Large intestine (tissue), 3 donors: ENCODE measurements around the gene MTHFS. TPM values are rescaled to one million over a fixed set of nuclear protein-coding genes. Genes with fewer than 3 reads are reported as not detected.

Experiments used
- DNase-seq, 2 donors: peaks; one replicate each; pipeline versions ENCODE4 v3.0.0 to v3.0.0-alpha.2; 2013
- H3K27ac ChIP-seq: one replicate; pipeline ENCODE4 v1.5.1; 2013; ENCODE audit warnings: low read length
- H3K27me3 ChIP-seq: 2 replicates; pipeline ENCODE4 v1.6.1; 2013; ENCODE audit warnings: low read length; ENCODE audit not compliant: control insufficient read depth, insufficient read depth
- H3K36me3 ChIP-seq: 2 replicates; pipeline ENCODE4 v1.6.1; 2013; ENCODE audit warnings: low read length; ENCODE audit not compliant: control insufficient read depth, insufficient read depth
- H3K4me1 ChIP-seq: one replicate; pipeline ENCODE4 v1.6.1; 2013; ENCODE audit warnings: low read length; ENCODE audit not compliant: control insufficient read depth, insufficient read depth
- H3K4me3 ChIP-seq: one replicate; pipeline ENCODE4 v1.5.1; 2013; ENCODE audit warnings: low read length
- H3K9me3 ChIP-seq: one replicate; pipeline ENCODE4 v1.6.1; 2013; ENCODE audit warnings: mild to moderate bottlenecking, low read depth, low read length, moderate library complexity; ENCODE audit not compliant: control insufficient read depth
- WGBS: methylation state at CpG from one replicate; pipeline ENCODE4 v1.1.5; 2013; ENCODE audit warnings: low lambda C conversion rate; ENCODE audit not compliant: insufficient coverage; 5-methylcytosine and 5-hydroxymethylcytosine counted together
- polyA plus RNA-seq: library from polyadenylated mRNA; unstranded; fragments of 120-200 nt; gene quantifications from one replicate; pipeline ENCODE4 v1.2.1, GENCODE V29; 2013

The MTHFS gene
- polyA plus RNA-seq, 1 donor, result 98.4 TPM

DNA sequence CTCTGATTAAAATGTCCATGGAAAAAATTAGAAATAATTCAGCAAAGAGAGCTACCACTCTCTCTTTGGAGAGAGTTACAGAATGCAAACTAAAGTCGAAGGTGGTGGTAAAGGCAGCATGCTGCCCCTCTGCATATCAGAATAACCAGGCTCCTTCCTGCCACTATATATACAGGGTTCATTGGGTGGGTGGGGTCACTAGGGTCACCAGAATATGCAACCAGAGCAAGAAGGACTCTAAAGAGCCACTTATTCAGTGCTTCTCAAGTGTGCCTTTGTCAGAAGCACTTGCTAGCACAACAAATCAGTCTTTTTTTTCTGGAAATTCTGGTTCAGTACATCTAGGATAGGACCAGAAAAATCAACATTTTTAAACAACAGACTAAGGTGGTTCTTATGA lies 70.0 kb downstream of the MTHFS start:
- no peak for DNase-seq
- Histone ChIP-seq H3K4me3 (no peak overlapping the region), H3K36me3 (no peaks in the 10 kb centered on the region), H3K27me3 (no peaks in the 10 kb centered on the region), H3K27ac (no peak overlapping the region), H3K9me3 (no peaks in the 10 kb centered on the region), H3K4me1 (no peaks in the 10 kb centered on the region)
- no CpG with 5 or more reads among the region's 1 CpG for WGBS

GRCh38 chr15:79824136-79824701 lies 72.6 kb downstream of the MTHFS start:
- no peak overlapping the region for H3K4me3 ChIP-seq
- DNase-seq, result no peak
- H3K4me1 ChIP-seq, result no peaks in the 10 kb centered on the region
- H3K9me3 ChIP-seq, result no peaks in the 10 kb centered on the region
- no peaks in the 10 kb centered on the region for H3K36me3 ChIP-seq
- no CpG with 5 or more reads among the region's 9 CpGs for whole genome bisulfite sequencing
- no peaks in the 10 kb centered on the region for H3K27me3 ChIP-seq
- no peak overlapping the region for H3K27ac ChIP-seq

GRCh38 chr15:79820820-79821219 lies 76.0 kb downstream of the MTHFS start:
- Histone ChIP-seq H3K36me3 (no peaks in the 10 kb centered on the region), H3K27me3 (no peaks in the 10 kb centered on the region), H3K9me3 (no peaks in the 10 kb centered on the region), H3K4me3 (no peak overlapping the region), H3K27ac (no peak overlapping the region), H3K4me1 (no peaks in the 10 kb centered on the region)
- WGBS, result no CpG with 5 or more reads among the region's 2 CpGs
- no peak for DNase-seq

GRCh38 chr15:79820176-79820575 lies 76.6 kb downstream of the MTHFS start:
- no peaks in the 10 kb centered on the region for H3K27me3 ChIP-seq
- H3K4me3 ChIP-seq, result no peak overlapping the region
- no peak for DNase-seq
- H3K36me3 ChIP-seq, result no peaks in the 10 kb centered on the region
- H3K4me1 ChIP-seq, result no peaks in the 10 kb centered on the region
- no peak overlapping the region for H3K27ac ChIP-seq
- no peaks in the 10 kb centered on the region for H3K9me3 ChIP-seq

- H3K36me3 ChIP-seq, result no peaks in the 10 kb centered on the region
- no peak for DNase-seq
- WGBS, result 80% methylated on average over 1 of the region's 6 CpGs
Observed at GRCh38 chr15:79816571-79816970, 80.2 kb downstream of the MTHFS start.

GRCh38 chr15:79815468-79815867 lies 81.3 kb downstream of the MTHFS start:
- Histone ChIP-seq H3K27me3 (no peaks in the 10 kb centered on the region), H3K36me3 (no peaks in the 10 kb centered on the region), H3K9me3 (no peaks in the 10 kb centered on the region), H3K27ac (no peak overlapping the region), H3K4me3 (no peak overlapping the region), H3K4me1 (no peaks in the 10 kb centered on the region)
- no peak for DNase-seq
- WGBS, result no CpG with 5 or more reads among the region's 5 CpGs

More at GRCh38 chr15:79816571-79816970, 80.2 kb downstream of the MTHFS start:
- Histone ChIP-seq H3K4me1 (no peaks in the 10 kb centered on the region), H3K9me3 (no peaks in the 10 kb centered on the region), H3K4me3 (no peak overlapping the region), H3K27ac (no peak overlapping the region), H3K27me3 (no peaks in the 10 kb centered on the region)

GRCh38 chr15:79812541-79812940 lies 84.3 kb downstream of the MTHFS start:
- H3K27me3 ChIP-seq, result no peaks in the 10 kb centered on the region
- H3K4me3 ChIP-seq, result no peak overlapping the region
- no peak overlapping the region for H3K27ac ChIP-seq
- H3K4me1 ChIP-seq, result no peaks in the 10 kb centered on the region
- H3K36me3 ChIP-seq, result no peaks in the 10 kb centered on the region
- no CpG with 5 or more reads among the region's 3 CpGs for WGBS
- DNase-seq, result no peak
- H3K9me3 ChIP-seq, result no peaks in the 10 kb centered on the region

- no peak overlapping the region for H3K4me3 ChIP-seq
- H3K36me3 ChIP-seq, result no peaks in the 10 kb centered on the region
- H3K27ac ChIP-seq, result no peak overlapping the region
- WGBS, result 83% methylated on average over 1 of the region's 15 CpGs
- no peaks in the 10 kb centered on the region for H3K27me3 ChIP-seq
- DNase-seq, result no peak
- H3K4me1 ChIP-seq, result no peaks in the 10 kb centered on the region
- H3K9me3 ChIP-seq, result no peaks in the 10 kb centered on the region
Observed at GRCh38 chr15:79811406-79812405, 85.1 kb downstream of the MTHFS start.

DNA sequence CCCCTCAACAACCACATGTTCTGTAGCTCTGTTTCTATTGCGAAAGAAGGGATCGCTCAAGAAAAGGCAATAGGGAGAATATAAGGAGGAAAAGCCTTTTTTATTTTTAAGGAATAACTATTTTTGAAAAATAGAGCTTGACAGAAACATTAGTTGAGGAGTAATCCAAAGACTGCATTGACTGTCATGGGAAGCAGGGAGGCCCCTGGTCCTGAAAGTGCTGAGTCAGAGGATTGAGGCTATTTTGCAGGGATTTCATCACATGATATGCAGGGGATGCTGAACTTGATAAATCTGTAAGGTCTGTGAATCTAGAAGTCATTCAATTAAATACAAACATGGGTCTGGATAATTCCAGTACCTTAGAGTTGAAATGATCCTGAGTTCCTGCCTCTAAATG lies 92.0 kb downstream of the MTHFS start:
- Histone ChIP-seq H3K4me3 (no peak overlapping the region), H3K27me3 (no peaks in the 10 kb centered on the region), H3K4me1 (no peaks in the 10 kb centered on the region), H3K27ac (no peak overlapping the region), H3K36me3 (no peaks in the 10 kb centered on the region), H3K9me3 (no peaks in the 10 kb centered on the region)
- WGBS, result 91% methylated on average over 2 of the region's 2 CpGs
- DNase-seq, result no peak

- H3K36me3 ChIP-seq, result no peaks in the 10 kb centered on the region
- no CpG with 5 or more reads among the region's 2 CpGs for WGBS
- no peaks in the 10 kb centered on the region for H3K9me3 ChIP-seq
- H3K4me1 ChIP-seq, result no peaks in the 10 kb centered on the region
- no peak overlapping the region for H3K27ac ChIP-seq
- no peaks in the 10 kb centered on the region for H3K27me3 ChIP-seq
- no peak overlapping the region for H3K4me3 ChIP-seq
- no peak for DNase-seq
Observed at GRCh38 chr15:79798311-79798710, 98.5 kb downstream of the MTHFS start.
